HG03442 (cell line): ENCODE measurements around the gene ASPDH.
A peak's percentile ranks its signal among the peaks of the same experiment; 100 is the strongest.

Experiments
- ATAC-seq: cut with Tn5 transposase; IDR thresholded peaks from one replicate; pipeline ENCODE4 v1.9.1; 2021; ENCODE audit warnings: mild to moderate bottlenecking, moderate library complexity; ENCODE audit not compliant: unreplicated experiment

ASPDH gene

DNA sequence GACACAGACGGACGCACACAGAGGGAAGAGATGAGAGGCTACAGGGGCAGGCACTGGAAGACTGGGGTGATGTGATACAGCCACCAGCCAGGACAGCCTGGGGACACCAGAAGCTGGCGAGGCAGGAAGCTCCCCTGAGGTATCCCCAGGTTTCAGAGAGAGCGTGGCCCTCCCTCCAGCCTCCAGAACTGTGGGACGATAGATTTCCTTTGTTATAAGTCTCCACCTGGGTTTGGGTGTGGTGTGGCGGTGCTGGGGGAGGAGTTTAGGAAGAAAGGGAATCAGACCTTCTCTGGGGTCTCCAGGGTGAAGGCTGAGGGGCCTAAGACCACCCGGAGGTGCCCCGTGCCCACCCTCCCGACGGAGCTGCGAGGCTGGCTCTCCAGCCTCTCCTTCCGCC lies 2.7 kb upstream of the ASPDH start:
- ATAC-seq = no peak

DNA sequence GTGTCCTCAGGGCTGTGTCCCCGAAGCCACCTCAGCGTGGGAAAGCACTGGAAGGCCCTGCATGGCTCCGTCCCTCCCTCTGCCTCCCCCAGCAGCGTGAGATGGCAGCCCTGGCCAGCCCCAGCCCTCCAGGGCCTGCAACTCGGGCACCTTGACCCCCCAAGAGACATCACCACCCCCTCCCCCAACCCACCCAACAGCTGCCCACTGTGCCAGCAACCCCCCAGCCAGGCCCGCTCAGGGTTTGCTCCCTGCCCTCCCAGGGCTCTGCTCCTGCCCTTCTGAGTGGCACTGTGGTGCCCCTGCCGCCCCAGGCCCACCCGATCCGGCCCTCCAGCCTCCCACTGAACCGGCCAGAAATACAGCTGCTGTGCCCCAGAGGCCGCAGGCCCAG lies 1.5 kb upstream of the ASPDH start:
- no peak for ATAC-seq

DNA sequence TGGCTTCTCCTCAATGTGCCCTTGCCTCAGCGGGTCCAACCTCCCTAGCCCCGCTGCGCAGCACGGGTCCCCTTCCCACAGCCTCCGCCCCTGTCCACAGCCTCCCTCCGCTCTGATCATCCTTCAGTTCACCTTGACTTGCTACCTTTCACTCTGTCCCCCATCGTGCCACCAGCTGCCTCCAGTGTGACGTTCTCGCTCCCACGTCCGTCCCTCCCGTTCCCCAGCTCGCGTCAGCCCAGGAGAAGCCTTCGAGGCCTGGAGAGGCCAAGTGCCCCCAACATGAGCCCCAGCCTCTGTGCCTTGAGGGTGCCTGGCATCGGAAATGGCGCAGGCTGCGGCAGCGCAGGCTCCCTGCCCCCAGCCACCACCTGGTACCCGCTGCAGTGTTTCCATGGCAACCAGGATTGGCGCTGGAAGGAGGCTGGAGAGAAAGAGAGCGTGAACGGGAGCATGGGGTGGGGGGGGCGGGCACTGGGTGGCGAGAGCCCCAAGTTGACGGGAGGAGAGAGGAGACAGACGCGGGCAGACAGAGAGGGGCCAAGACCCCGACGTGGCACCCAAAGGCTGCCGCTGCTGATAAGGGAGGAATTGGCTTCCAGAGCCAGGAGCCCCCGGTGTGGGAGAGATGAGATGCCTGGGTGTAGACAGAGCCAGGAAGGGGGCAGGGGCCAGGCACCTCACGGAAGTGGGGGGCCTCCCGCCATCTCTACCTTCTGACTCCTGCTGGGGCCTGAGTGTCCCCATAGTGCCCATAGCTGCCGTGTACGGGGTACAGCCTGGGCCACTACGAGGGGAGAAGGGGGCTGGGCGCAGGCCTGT lies 844 bp upstream of the ASPDH start:
- ATAC-seq = no peak

DNA sequence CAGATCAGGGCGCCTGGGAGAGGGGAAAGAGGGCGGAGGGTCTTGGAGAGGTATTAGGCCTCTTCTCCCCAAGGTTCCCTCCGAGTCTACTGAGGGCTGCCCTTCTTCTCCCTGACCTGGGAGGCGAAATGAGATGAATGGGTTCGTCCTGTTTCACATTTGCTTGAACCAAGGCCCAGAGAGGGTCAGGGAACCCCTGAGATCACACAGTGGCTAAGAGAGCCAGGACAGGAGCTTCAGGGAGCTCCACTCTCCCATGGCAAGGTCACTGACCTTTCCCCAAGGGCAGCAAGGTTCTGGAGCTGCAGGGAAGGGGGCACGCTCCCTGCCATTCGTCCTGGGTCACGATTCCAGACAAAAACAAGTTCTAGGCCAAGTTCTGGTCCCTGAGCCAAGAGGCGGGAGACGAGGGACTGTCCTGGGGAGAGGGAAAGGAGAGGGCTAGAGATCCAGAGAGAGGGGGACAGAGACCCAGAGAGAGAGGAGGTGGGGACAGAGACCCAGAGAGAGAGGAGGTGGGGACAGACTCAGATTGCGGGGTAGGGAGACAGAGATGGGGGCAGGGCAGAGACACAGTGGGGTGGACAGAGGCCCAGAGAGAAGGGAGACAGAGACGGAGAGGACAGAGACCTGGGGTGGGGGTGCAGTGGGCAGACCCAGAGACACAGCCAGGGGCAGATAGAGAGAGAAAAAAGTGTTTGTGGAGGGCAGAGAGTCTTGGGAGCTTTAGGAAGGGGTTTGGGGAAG lies 541 bp downstream of the ASPDH start:
- ATAC-seq = no peak

DNA sequence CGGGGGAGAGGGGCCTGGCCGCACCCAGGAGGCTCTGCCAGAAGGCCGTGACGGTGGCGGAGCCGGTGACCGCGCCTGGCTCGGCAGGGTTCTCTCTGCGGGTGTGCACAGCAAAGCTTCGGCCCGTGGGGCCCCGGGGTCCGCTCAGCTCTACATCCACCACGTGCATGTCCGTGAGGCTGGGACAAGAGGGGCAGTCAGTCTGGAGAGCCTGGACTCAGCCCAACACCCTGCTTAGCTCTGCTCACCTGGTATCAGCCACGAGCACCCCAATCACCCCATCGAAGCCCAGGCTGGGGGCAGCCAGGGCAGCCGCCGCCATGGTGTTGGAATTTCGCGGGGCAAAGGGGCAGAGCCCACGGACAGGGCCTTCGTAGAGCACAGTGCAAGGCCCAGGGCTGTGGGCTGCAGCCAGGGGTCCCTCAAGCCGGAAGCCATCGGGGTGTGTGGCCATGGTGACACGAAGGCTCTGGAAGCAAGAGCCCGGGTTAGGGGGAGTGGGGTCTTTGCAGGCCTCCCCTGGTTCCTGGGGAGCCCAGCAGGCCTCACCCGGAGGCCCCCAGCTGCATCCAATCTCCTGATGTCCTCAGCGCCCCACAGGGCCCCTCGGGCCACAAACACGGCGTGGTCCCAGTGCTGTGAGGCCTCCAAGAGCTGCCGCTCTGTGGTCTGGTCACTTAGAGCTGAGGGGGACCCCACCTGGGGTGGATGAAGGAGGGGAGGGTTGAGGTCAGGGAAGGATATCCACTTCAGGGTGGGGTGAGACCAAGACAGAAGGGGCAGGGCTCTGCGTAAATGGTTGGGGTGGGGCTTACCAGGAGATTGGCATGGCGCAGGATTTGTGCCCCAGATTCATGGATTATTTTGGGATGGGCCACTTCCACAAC lies 1.4 kb downstream of the ASPDH start:
- no peak for ATAC-seq

DNA sequence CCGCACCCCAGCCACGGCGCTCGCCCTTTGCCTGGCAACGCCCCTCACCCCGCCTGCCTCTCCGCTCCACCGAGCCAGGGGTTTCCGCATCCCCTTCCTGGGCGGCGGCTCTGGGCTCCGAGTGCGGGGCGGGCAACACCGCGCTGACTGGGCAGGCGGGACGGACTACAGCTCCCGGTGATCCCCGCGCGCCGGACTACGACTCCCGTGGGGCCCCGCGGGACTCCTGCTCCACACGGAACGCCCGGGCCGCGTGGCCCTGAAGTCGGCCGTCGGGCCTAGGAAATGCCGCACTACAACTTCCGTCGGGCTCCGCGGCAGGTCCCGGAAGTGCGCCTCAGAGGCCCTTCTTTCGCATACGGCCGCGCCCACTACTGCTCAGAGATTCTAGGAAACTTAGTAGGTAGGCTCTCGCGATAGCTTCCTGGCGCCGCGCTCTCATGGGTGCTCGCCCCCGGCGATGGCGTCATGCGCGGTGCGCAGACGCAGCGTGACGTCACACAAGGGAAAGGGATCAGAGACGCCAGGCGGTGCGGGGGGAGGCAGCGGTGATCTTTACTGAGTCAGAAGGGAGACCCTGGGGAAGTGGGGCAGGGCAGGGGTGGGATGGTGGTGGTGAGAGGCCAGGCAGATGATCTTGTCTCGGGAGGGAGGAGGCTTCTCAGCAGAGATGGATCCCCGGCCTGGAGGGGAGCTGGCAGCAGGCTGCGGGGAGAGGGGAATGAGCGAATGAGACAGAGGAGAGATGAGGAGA lies 2.5 kb downstream of the ASPDH start, which contains the start of gene JOSD2:
TSS of gene JOSD2 (minus strand) at position 123 of the 754 bp plus-strand sequence. CDS start 760 bp downstream, outside the sequence.
- ATAC-seq = peak; percentile 88

DNA sequence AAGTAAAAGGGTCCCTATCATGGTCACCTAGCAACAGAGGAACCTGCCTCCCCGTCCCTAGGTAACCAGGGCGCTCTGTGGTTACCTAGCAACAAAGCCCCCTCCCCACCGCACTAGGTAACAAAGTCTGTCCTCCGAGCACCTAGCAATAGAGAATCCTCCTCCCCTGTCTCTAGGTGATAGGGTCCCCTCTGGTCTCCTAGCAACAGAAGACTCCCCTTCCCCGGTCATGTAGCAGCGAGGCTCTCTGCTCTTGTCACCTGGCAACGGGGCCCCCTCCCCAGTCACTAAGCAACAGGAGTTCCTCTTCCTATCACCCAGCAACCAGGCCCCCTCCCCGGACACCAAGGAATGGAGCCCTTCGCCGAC lies 3.0 kb downstream of the ASPDH start:
- no peak for ATAC-seq

DNA sequence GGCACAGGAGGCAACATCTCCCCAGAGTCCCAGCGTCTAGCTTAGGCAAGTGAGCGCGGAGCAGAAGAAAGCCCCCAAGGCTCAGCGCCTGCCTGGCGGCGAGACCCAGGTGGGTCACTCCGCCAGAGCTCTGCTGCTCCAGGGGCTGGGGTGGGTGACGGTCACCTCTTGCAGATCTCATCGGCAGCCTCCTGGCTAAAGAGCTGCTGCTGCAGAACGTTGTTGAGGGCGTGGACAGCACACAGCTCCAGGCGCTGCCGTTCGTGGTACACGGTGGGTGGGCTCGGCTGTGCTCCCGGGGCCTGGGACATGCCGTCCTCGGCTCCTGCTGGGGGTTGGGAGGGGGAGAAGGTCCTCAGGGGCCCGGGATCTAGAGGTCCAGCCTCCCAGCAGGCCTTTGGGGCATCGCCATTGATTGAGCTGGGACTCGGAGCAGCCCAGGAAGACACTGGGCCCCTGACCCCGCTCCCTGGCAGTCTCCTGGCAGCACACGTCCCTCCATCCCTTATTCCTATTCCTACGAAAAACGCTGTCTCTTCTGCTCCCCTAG lies 3.5 kb downstream of the ASPDH start:
- ATAC-seq = no peak

DNA sequence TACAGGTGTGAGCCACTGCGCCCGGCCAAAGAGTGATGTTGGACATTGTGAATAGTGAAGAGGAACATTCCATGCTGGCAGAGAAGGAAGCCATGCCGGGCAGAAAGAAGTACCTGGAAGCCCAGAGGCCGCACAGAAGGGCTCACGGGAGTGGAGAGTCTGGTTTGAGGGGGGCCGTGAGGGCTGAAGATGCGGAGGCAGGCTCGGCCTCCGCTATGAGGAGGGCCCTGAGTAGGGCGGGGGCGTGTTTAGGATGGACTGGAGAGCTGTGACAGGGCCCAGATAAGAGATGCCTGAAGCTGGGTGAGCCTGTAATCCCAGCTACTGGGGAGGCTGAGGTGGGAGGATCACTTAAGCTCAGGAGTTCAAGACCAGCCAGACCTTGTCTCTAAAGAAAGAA lies 4.3 kb downstream of the ASPDH start:
- ATAC-seq = no peak

DNA sequence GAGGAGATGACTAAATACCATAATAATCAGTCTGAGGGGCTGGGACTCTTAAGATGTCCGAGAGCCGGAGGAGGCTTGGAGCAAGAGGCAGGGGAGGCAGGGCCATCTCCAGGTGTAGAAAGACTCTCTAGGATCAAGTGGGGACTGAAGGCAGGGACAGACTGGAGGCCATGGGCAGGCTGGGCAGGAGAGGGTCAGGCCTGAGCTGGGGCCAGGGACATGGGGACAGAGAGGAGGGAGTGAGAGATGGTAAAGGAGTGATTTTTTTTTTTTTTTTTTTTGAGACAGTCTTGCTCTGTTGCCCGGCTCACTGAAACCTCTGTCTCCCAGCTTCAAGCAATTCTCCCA lies 4.9 kb downstream of the ASPDH start:
- ATAC-seq = no peak

DNA sequence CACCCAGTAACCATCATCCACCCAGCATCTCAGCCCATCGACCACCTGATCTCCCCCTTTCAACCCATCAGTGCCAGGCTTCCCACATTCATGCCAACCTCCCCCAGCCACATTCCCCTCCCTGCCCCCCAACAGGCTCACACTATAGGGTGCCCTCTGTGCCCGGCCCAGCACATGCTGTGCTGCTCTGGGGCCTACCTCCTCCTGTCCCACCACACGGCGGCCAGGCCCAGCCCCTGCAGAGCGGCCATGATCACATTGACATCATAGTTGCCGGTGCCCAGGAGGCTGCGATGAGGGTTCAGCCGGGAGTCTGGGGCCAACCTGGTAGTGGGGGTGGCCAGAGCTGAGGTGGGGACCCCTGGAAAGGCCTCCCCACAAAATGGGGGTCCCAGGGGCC lies 6.3 kb downstream of the ASPDH start:
- no peak for ATAC-seq

DNA sequence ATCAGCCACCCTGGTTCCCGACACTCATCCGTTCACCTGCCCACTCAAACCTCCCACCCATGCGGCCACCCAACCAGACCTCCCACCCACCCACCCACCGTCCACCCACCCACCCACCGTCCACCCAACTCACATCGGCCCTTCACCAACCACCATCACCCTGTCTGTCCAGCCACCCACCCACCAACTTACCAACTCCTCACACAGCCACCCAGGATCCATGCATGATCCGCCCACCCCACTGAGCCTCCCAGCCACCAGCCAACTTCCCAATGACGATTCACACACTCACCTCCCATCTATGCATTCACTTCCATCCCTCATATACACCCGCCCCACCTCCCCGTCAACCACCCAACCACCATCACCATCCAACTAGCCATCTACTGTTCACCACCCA lies 7.0 kb downstream of the ASPDH start:
- ATAC-seq = no peak

DNA sequence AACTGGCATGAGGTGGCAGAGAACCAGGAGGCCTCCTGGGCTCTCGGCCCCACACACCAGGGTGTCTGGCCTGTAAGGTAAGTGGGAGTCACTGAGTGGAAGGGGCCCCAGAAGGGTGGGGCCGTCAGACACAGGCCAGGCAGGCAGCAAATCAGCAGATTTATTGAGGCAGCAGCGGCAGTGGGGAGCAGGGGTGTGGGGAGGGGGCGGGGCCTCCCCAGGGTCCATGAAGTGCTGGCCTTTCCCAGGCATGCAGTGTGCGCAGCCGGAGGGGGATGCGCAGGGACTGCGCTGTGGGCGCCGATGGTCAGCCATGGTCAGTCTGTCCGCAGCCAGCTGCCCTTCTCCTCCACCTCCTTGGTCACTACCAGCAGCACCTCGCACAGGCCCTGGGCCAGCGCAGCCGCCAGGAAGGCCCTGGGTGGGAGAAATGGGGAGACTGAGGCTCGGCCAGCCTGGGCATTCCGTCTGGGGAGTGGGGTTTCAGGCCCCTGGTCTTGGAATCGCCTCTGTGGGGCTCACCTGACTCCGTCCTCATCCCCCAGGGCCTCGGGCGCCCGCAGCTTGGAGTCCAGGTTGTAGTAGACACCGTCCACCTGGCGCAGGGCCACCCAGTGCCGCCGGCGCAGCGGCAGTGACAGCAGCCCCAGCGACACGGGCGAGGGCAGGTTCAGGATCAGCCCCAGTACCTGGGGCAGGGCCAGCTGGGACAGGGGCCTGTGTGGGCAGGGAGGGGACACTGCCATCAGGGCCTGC lies 7.7 kb downstream of the ASPDH start:
- ATAC-seq = no peak

DNA sequence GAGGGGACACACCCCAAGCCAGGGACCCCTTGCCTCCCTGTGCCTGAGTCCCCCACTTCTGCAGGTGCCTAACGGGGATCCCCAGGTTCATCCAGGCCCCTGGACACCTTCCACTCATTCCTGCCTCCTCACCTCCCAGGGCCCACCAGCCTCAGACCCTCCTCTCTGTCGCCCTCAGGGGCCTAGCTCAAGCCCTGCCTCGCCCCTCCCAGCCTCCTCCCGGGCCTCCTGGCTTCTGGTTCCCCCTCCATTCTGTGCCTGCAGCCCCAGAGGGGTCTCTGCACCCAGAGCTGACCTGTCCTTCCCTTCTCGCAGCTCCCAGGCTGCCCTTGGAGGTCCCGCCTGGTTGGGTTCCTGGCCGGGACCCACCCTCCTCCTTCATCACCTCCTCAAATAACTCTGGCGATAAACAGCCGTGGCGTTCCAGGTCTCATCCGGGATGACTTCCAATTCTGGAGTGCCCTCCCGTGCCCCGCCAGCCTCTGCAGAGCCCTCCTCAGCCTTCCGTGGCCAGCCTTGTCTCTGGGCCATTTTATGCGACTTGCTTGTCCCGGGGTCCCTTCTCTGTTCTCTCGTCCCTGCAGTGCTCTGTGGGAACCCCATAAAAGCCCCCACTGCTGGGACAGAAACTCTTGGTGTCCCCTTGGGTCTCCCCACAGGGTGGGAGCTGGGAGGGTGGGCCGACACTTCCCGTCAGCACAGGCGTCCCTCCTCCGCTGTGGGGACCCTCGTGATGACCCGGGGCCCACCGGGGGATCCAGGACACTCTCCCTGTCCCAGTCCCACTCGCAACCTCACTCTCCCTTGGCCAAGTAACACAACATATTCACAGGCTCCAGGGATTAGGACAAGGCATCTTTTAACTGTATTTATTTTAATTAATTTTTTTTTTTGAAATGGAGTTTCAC lies 11.9 kb downstream of the ASPDH start:
- ATAC-seq = no peak

DNA sequence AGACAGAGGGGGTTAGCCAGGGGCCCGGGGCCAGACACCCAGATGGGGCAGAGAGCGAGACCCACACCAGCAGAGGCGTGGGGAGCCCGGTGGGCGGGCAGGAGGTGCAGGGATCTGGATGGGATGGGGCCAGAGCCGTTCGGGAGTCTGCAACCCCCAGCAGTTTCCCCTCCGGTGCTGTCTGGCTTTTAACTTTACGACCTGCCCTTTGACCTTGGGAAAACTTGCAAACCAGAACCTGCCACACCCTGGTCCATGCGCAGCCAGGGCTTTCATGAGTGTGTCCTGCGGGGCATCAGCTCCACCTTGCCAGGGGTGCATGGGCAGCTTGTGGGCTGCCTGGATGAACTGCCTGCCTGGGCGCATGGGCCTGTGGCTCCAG lies 12.5 kb downstream of the ASPDH start:
- ATAC-seq = no peak

DNA sequence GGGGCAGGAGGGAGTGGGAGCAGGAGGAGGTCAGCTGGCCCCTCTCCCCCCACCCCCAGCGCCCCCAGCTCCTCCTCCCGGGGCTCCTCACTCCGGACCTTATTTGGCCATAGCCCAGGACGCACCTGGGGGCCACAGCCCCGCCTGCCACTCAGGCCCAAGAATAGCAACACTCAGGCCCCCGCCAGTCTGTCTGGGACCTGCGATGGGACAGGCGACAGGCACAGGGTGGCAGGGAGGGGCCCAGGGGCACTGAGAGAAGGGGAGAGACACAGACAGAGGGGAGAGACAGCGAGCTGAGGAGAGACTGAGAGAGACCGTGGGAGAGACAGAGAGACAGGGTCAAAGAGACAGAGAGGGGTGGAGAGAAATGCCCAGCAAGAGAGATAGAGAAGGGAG lies 13.0 kb downstream of the ASPDH start:
- no peak for ATAC-seq

DNA sequence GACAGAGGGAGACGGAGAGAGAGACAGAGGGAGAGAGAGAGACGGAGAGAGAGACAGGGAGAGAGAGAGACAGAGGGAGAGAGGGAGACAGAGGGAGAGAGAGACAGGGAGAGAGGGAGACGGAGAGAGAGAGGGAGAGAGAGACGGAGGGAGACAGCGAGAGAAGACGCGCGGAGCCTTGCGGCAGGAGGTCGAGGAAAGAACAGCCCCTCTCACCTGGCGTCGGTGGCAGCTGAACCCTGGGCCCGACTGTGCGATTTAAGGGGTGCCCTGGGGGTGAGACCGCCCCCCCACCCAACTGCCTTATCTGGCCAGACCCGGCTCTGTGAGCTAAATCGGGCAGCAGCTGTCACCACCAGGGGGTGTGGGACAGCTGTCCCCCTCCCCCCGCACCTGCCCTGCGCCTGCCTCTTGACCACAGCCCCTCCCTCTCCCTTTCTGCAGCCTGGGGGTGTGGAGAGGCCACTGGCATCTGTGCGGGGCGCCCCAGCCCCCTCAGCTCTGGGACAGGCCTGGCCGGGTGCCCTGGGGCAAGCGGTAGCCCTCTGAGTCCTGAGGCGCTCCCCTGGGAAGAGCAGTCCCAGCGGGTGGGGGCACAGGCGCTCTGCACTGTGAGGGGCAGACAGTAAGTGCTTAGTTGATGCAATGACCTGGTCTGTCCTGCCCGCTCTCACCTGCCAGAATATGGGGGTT lies 13.5 kb downstream of the ASPDH start:
- ATAC-seq = no peak
